OCI-LY3 (cell line): ENCODE data around the gene GOSR2.

ENCODE experiments used
- CTCF ChIP-seq: fragments of 200-600, 300-600 bp; sonication (generic); IDR thresholded peaks from 2 replicates; pipeline ENCODE4 v1.5.1; 2014; ENCODE audit warnings: antibody characterized with exemption, low read length, low read depth
- EZH2phosphoT487 ChIP-seq: fragments of 200-600 bp; shearing (Covaris generic); IDR thresholded peaks from 2 replicates; pipeline ENCODE4 v1.6.1; 2018; ENCODE audit warnings: antibody characterized with exemption, mixed run types, low read depth

GRCh38 chr17:46986366-46986765 lies 63.4 kb downstream of the GOSR2 start:
- TF ChIP-seq CTCF (no peak), EZH2phosphoT487 (no peak)
